ENCODE data around the gene TBC1D16. TPM values are rescaled to one million over a fixed set of nuclear protein-coding genes. Genes with fewer than 3 reads are reported as not detected.

The TBC1D16 gene
- total and polyA plus RNA-seq, 2 donors from 2014 or later, result 9.1 to 68.0 TPM

DNA sequence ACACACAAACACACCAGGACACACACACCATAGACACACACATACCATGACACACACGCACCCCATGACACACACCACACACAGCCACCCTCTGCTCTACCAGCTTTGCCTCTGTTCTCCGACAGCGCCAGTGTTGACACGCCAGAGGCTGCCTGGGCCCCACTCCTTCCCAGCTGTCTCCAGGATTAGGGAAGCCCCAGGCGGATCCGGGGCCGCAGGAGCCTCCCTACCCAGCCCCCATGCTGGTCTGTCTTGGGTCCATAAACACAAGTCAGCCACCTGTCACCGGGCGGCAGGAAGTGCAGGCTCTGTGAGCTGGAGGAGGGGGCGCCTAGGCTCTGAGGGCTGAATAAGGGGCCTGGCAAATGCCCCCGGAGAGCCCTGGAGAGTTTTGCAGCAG lies 10.5 kb downstream of the TBC1D16 start:
- H3K27me3 ChIP-seq (ENCODE audit: control insufficient read depth, insufficient read depth, low read length), result no peaks in the 10 kb centered on the region
- H3K4me1 ChIP-seq (ENCODE audit: control insufficient read depth in 2 of 3, insufficient read depth in 2 of 3, low read depth in 1 of 3, low read length in 3 of 3), result peaks cover 3 to 25% (median 24%) of the 10 kb centered on the region in 3 donors
- intact Hi-C loops (cut with DNase I), result no loop called here
- H3K4me3 ChIP-seq (ENCODE audit: low read length in 3 of 3), result no peak overlapping the region
- TF ChIP-seq, protein P1, sequence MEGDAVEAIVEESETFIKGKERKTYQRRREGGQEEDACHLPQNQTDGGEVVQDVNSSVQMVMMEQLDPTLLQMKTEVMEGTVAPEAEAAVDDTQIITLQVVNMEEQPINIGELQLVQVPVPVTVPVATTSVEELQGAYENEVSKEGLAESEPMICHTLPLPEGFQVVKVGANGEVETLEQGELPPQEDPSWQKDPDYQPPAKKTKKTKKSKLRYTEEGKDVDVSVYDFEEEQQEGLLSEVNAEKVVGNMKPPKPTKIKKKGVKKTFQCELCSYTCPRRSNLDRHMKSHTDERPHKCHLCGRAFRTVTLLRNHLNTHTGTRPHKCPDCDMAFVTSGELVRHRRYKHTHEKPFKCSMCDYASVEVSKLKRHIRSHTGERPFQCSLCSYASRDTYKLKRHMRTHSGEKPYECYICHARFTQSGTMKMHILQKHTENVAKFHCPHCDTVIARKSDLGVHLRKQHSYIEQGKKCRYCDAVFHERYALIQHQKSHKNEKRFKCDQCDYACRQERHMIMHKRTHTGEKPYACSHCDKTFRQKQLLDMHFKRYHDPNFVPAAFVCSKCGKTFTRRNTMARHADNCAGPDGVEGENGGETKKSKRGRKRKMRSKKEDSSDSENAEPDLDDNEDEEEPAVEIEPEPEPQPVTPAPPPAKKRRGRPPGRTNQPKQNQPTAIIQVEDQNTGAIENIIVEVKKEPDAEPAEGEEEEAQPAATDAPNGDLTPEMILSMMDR (IDR thresholded peaks at IDR 0.05; ENCODE audit: borderline replicate concordance, extremely low read depth, insufficient read depth), result no peak
- no peak for FAIRE-seq
- peaks cover 0 to 6% (median 0%) of the 10 kb centered on the region in 3 donors for H3K36me3 ChIP-seq (ENCODE audit: control insufficient read depth in 2 of 3, insufficient read depth in 3 of 3, low read length in 3 of 3)
- peaks cover 0 to 3% (median 0%) of the 10 kb centered on the region in 3 donors for H3K9me3 ChIP-seq (ENCODE audit: control insufficient read depth in 2 of 3, insufficient read depth in 1 of 3, low read length in 3 of 3)
- no peak overlapping the region for H3K27ac ChIP-seq (ENCODE audit: low read depth in 2 of 2, low read length in 2 of 2)
- DNase-seq, result peak in 3 of 5 donors; percentile 38 to 69 (median 56)
- no peak overlapping the region for H3K9ac ChIP-seq (ENCODE audit: low read length in 3 of 3)

DNA sequence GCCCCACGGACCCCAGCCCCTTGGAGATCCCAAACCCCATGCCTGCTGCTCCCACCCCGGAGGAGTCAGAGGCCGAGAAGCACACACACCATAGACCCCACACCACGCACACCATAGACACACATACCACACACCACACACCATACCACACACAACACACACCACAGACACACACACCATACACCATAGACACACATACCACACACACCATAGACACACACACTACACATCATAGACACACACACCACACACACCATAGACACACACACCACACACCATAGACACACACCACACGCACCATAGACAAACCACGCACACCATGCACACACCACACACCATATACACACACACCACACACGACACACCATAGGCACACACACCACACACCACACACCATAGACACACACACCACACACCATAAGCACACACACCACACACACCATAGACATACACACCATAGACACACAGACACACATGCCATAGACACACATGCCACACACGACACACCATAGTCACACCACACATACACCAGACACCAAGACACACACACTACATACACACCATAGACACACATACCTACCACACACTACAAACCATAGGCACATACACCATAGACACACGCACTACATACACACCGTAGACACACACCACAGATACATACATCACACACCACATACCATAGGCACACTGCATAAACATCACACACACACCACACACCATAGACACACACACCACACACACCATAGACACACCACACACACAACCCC lies 11.3 kb downstream of the TBC1D16 start:
- FAIRE-seq, result no peak
- peaks cover 3 to 25% (median 18%) of the 10 kb centered on the region in 3 donors for H3K4me1 ChIP-seq (ENCODE audit: control insufficient read depth in 2 of 3, insufficient read depth in 2 of 3, low read depth in 1 of 3, low read length in 3 of 3)
- TF ChIP-seq, protein P1 (IDR thresholded peaks at IDR 0.05; ENCODE audit: borderline replicate concordance, extremely low read depth, insufficient read depth), result no peak
- peak overlapping the region in 2 of 3 donors; percentile 3 to 24 for H3K9ac ChIP-seq (ENCODE audit: low read length in 3 of 3)
- H3K27ac ChIP-seq (ENCODE audit: low read depth in 2 of 2, low read length in 2 of 2), result peak overlapping the region in 1 of 2 donors; percentile 23
- H3K27me3 ChIP-seq (ENCODE audit: control insufficient read depth, insufficient read depth, low read length), result no peaks in the 10 kb centered on the region
- DNase-seq, result no peak
- H3K9me3 ChIP-seq (ENCODE audit: control insufficient read depth in 2 of 3, insufficient read depth in 1 of 3, low read length in 3 of 3), result peaks cover 0 to 3% (median 0%) of the 10 kb centered on the region in 3 donors
- peaks cover 0 to 6% (median 0%) of the 10 kb centered on the region in 3 donors for H3K36me3 ChIP-seq (ENCODE audit: control insufficient read depth in 2 of 3, insufficient read depth in 3 of 3, low read length in 3 of 3)
- intact Hi-C loops (cut with DNase I), result no loop called here
- H3K4me3 ChIP-seq (ENCODE audit: low read length in 3 of 3), result peak overlapping the region; percentile 33 to 43 (median 35)

DNA sequence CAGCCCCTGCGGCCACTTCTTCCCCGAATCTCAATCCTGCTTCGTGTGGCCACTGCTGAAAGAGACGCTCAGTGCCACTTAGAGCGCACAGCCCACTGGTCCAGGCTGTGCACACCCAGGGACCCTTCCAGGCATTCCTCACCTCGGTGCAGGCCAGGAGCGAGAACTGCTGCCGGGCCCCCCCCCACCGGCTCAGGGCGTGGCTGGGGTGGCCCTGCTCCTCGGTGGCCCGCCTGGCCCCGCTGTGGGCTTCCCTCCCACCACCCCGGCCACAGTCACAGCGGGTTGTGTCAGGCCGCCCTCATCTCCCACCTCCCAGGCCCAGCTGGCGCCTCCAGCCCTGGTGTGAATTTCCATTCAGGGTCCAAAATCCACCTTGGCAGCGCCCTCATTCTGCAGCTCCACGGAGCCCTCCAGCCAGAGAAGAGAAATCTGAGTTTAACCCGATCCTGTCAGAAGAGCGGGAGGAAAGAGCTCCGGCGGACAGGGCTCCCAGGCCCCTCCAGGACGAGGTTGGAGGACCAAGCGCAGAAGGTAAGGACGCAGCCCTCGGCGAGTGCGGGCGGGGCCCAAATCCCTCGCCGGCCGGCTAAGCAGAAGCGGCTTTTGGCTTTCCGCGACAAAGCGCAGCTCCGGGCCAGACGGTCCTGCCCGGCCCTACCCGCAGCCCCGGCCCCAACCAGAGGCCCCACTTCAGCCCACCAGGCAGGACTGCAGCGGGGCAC lies 12.0 kb downstream of the TBC1D16 start:
- Histone ChIP-seq H3K27me3 (ENCODE audit: control insufficient read depth, insufficient read depth, low read length) (no peaks in the 10 kb centered on the region), H3K9ac (ENCODE audit: low read length in 3 of 3) (peak overlapping the region in 1 of 3 donors; percentile 24), H3K9me3 (ENCODE audit: control insufficient read depth in 2 of 3, insufficient read depth in 1 of 3, low read length in 3 of 3) (peaks cover 0 to 3% (median 0%) of the 10 kb centered on the region in 3 donors), H3K4me1 (ENCODE audit: control insufficient read depth in 2 of 3, insufficient read depth in 2 of 3, low read depth in 1 of 3, low read length in 3 of 3) (peaks cover 3 to 18% (median 16%) of the 10 kb centered on the region in 3 donors), H3K4me3 (ENCODE audit: low read length in 3 of 3) (peak overlapping the region in 2 of 3 donors; percentile 33 to 43), H3K27ac (ENCODE audit: low read depth in 2 of 2, low read length in 2 of 2) (peak overlapping the region; percentile 29 to 43), H3K36me3 (ENCODE audit: control insufficient read depth in 2 of 3, insufficient read depth in 3 of 3, low read length in 3 of 3) (peaks cover 0 to 6% (median 0%) of the 10 kb centered on the region in 3 donors)
- DNase-seq (peak in 4 of 5 donors; percentile 51 to 68 (median 60)), FAIRE-seq (no peak)
- TF ChIP-seq, protein P1 (IDR thresholded peaks at IDR 0.05; ENCODE audit: borderline replicate concordance, extremely low read depth, insufficient read depth), result no peak
- intact Hi-C loops (cut with DNase I), result no loop called here
